Calu3 (cell line): ENCODE measurements around the gene SEBOX. TPM values are rescaled to one million over a fixed set of nuclear protein-coding genes. Genes with fewer than 3 reads are reported as not detected.

Experiments
- BruUV-seq: library from RNA; stranded (reverse); fragments of 400-500 nt; replicated peaks from 2 replicates; lab custom pipeline; 2021; lab: Mats Ljungman, UMichigan
- CTCF ChIA-PET: fragments of 300-600 bp; sonication (Branson Sonifier 250); formaldehyde crosslinking; loops from one replicate; lab custom pipeline; 2022; ENCODE audit warnings: antibody characterized with exemption; lab: Charles Lee
- DNase-seq: peaks from one replicate; pipeline ENCODE4 v3.0.0; 2022
- H3K27ac Mint-ChIP-seq: one replicate; pipeline ENCODE4 v1.8.0; 2022; ENCODE audit warnings: mixed read lengths; ENCODE audit not compliant: unreplicated experiment
- H3K27me3 Mint-ChIP-seq: one replicate; pipeline ENCODE4 v1.8.0; 2022; ENCODE audit warnings: mixed read lengths; ENCODE audit not compliant: unreplicated experiment
- H3K36me3 Mint-ChIP-seq: one replicate; pipeline ENCODE4 v1.8.0; 2022; ENCODE audit warnings: mild to moderate bottlenecking, moderate library complexity, mixed read lengths; ENCODE audit not compliant: insufficient read depth, unreplicated experiment
- H3K4me1 Mint-ChIP-seq: one replicate; pipeline ENCODE4 v1.8.0; 2022; ENCODE audit warnings: mild to moderate bottlenecking, low read depth, mixed read lengths; ENCODE audit not compliant: unreplicated experiment
- H3K4me3 Mint-ChIP-seq: one replicate; pipeline ENCODE4 v1.8.0; 2022; ENCODE audit warnings: mild to moderate bottlenecking, low read depth, moderate library complexity, mixed read lengths; ENCODE audit not compliant: unreplicated experiment
- H3K9me3 Mint-ChIP-seq: one replicate; pipeline ENCODE4 v1.8.0; 2022; ENCODE audit warnings: low read depth, mixed read lengths; ENCODE audit not compliant: unreplicated experiment
- intact Hi-C: fragments of 100-400 bp; cut with micrococcal nuclease; formaldehyde crosslinking; loops from one replicate; pipeline ENCODE4 v1.10.0; 2022; ENCODE audit not compliant: unreplicated experiment
- total RNA-seq: library from RNA; stranded (reverse); gene quantifications from 2 replicates; pipeline ENCODE4 v1.2.3, GENCODE V29; 2022
- TF ChIP-seq, protein P1 (sequence below): fragments of 200-600 bp; IDR thresholded peaks from one replicate; pipeline ENCODE4 v1.8.0; 2022; ENCODE audit warnings: antibody characterized with exemption; ENCODE audit not compliant: unreplicated experiment

Gene SEBOX
- total RNA-seq, 1 experiment from 2014 or later: not detected

DNA sequence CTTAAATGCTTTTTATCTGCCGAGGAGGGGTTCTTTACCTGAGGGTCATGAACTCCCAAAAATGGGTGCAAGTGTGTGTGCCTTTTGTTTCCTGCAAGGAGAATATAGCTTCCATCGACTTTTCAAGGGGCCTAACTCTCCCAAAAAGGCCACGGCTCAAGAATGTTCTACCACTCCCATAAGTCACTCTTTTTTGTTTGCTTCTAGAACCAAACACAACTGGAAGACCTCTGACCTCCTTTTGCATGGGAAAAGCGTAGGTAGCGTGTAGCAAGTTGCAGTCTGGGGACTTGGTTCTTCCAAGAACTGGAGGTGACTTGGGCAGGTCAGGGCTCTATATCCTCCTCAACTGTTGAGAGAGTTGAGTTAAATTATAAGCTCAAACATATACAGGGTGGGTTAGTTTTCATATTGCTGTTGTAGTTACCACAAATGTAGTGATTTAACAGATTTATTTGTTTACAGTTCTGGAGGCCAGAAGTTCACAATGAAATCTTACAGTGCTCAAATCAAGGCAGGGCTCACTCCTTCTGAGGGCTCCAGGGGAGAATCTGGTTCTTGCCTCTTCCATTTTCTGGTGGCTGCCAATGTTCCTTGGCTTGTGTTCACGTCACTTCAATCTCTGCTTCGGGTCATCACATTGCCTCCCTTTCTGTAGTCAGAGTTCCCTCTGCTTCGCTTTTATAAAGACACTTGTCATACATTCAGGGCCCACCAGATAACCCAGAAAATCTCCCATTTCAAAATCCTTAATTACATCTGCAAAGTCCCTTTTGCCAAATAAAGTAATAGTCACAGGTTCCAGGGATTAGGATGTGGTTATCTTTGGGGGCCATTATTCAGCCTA is 44.6 kb downstream of the SEBOX start:
- CTCF ChIA-PET: no interaction called here
- peak overlapping the region; percentile 97 for H3K4me3 Mint-ChIP-seq
- H3K36me3 Mint-ChIP-seq: peaks cover 48% of the 10 kb centered on the region
- peak overlapping the region; percentile 97 for H3K27ac Mint-ChIP-seq
- no TSS peak for BruUV-seq
- TF ChIP-seq, protein P1, sequence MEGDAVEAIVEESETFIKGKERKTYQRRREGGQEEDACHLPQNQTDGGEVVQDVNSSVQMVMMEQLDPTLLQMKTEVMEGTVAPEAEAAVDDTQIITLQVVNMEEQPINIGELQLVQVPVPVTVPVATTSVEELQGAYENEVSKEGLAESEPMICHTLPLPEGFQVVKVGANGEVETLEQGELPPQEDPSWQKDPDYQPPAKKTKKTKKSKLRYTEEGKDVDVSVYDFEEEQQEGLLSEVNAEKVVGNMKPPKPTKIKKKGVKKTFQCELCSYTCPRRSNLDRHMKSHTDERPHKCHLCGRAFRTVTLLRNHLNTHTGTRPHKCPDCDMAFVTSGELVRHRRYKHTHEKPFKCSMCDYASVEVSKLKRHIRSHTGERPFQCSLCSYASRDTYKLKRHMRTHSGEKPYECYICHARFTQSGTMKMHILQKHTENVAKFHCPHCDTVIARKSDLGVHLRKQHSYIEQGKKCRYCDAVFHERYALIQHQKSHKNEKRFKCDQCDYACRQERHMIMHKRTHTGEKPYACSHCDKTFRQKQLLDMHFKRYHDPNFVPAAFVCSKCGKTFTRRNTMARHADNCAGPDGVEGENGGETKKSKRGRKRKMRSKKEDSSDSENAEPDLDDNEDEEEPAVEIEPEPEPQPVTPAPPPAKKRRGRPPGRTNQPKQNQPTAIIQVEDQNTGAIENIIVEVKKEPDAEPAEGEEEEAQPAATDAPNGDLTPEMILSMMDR: no peak
- no peaks in the 10 kb centered on the region for H3K27me3 Mint-ChIP-seq
- intact Hi-C loops: loop anchor here (5.0 to 10.0 kb wide), 2 partner anchors 88 to 266 kb away; no protein-coding TSS in a partner anchor
- DNase-seq: no peak
- no peaks in the 10 kb centered on the region for H3K9me3 Mint-ChIP-seq
- H3K4me1 Mint-ChIP-seq: peaks cover 62% of the 10 kb centered on the region

DNA sequence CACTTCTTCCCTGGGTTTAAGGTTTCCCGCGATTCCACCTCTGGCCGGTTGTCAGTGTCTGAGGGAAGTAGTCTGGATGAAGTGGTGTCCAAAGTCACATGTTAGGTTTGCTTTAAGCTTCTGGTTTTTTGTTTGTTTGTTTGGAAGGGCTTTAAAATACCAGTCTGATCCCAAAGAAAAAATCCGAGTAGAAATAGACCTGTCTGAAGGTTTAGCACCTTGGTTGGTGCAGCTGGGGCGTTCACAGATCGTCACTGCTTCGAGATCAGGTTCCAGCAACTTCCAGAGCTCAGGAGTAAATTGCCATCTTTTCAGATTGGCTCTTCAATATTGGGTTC is 45.4 kb downstream of the SEBOX start:
- no TSS peak for BruUV-seq
- intact Hi-C loops: no loop called here
- DNase-seq: no peak
- peaks cover 41% of the 10 kb centered on the region for H3K36me3 Mint-ChIP-seq
- TF ChIP-seq, protein P1: no peak
- H3K27ac Mint-ChIP-seq: peak overlapping the region; percentile 97
- peaks cover 53% of the 10 kb centered on the region for H3K4me1 Mint-ChIP-seq
- CTCF ChIA-PET: interaction anchor here (1.0 kb wide), 1 partner anchor 16 kb away, joined by 3 read pairs; the partner anchor contains the start of genes IFT20 and TNFAIP1
- peak overlapping the region; percentile 97 for H3K4me3 Mint-ChIP-seq
- no peaks in the 10 kb centered on the region for H3K27me3 Mint-ChIP-seq
- H3K9me3 Mint-ChIP-seq: no peaks in the 10 kb centered on the region

GRCh38 chr17:28318759-28319597 is 46.0 kb downstream of the SEBOX start, which contains the start of gene TMEM97:
Gene TMEM97 (plus strand): TSS chr17:28319200. CDS start chr17:28319240, 40 bp downstream.
- Mint-ChIP-seq H3K4me3 (peak within 1 kb of the TSS; percentile 97), H3K9me3 (no peaks in the 10 kb centered on the region), H3K27ac (peak within 1 kb of the TSS; percentile 97), H3K36me3 (peaks cover 36% of the 10 kb centered on the region), H3K27me3 (no peaks in the 10 kb centered on the region), H3K4me1 (peaks cover 51% of the 10 kb centered on the region)
- TF ChIP-seq, protein P1: no peak
- BruUV-seq: no TSS peak
- CTCF ChIA-PET: interaction anchor here (0.7 to 1.0 kb wide), 2 partner anchors 16 to 212 kb away, joined by 3 read pairs; partner anchors contain the start of genes IFT20 and TNFAIP1
- intact Hi-C loops: no loop called here
- peak; percentile 96 for DNase-seq
